Stimulated activated CD8-positive, alpha-beta memory T cell treated with anti-CD3 and anti-CD28 coated beads, Interleukin-7, amount 100 ng/mL, for 24 hours (primary cell): Measurements from ENCODE around the gene ZNF382.

Experiments
- DNase-seq: peaks from one replicate; pipeline ENCODE4 v3.0.0-alpha.2; 2020; ENCODE audit warnings: low read depth

Gene ZNF382

GRCh38 chr19:36679455-36679854 is 74.3 kb downstream of the ZNF382 start:
- DNase-seq = no peak
